DMS 273 (cell line): ENCODE results near the gene INPP4B.
"Not testable (repeated sequence)": the region's sequence is repeated elsewhere in the genome, so short reads cannot be mapped to it uniquely, and the experiment has no call there.

Experiments
- DNase-seq: peaks from one replicate; lab custom pipeline; 2025; ENCODE audit not compliant: unreplicated experiment; lab: John Stamatoyannopoulos, UW

INPP4B gene

GRCh38 chr4:142098900-142099545, 747.1 kb downstream of the INPP4B start:
- no peak for DNase-seq

GRCh38 chr4:142098380-142098779, 747.7 kb downstream of the INPP4B start:
- no peak for DNase-seq

DNA sequence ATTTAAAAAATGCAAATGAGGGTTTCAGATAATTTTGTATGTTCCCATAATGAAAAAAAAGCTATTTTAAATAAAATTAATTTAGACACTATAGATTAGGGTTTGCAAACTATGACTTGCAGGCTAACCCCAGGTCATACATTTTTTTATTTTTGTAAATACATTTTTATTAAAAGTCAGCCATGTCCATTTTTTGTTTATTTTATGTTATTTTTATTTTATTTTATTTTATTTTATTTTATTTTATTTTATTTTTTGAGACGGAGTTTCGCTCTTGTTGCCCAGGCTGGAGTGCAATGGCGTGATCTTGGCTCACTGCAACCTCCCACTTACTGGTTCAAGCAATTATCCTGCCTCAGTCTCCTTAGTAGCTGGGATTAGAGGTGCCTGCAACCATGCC, 749.1 kb downstream of the INPP4B start:
- DNase-seq = no peak

DNA sequence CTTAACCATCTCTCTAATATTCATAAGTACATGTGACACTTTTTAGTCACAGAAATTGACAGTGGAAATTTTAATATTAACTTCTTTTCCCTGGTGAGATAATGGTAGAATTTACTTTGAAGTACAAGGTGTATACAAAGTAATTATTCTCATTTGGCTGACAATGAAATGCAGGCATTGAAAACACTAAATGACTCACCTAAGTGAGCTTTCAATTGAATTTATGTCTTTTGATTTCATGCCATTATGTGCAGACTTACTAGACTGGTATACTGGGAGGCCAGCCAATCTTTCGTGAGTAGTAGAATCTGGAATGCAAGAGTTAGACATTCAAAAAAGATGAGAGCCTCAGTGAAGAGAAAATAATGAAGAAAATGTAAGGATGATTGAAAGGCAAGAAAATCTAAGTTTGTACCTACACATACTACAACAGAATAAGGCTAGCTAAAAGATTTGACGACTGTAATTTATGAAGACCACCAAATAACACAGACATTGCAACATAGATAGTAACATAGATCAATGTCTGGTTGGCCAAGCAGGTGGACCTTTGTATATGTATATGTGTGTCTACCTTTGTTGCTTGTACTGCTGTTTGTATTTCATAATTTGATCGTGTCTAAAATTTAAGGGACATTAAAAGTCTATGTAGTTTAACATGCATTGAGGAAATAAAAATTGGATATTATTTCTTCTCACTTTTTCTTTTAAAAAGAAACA, 750.1 kb downstream of the INPP4B start:
- no peak for DNase-seq

DNA sequence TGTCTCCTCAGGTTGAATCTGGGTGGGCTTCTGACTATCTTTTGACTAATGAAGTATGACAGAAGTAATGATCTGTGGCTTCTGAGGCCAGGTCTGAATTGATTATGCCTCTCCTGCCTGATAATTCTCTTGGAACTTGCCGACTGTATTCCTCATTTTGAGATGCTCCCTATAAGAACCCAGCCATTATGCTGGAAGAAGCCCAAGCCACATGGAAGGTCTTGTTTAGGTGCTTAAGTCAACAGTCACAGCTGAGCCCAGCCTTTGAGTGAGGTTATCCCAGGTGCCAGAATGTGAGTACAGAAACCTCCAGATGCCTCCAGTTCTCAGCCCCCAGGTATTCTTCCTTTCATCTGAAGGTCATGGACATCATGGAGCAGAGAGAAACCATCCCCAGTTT, 753.2 kb downstream of the INPP4B start:
- no peak for DNase-seq

DNA sequence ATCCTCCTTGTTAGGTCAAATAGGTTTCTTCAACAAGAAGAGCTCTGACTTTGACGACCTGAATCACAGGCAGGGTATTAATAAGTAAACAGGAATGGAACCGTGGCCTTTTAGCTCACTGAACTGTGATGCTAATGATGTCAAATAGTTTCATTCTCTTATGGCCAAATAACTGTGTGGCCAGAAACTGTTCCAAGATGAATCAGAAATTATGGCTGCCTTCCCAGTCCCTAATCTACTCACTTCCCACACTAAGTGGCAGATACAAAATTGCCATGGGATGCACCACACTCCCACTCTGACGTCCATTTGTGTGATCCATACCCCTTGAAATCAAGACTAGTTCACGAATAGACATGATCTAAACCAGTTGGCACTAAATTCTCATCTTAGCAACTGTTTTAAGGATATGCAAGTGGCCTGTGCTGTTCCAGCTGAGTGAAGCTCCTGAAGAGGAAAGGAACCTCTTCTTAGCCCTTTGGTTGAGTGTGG, 754.4 kb downstream of the INPP4B start:
- DNase-seq = no peak

DNA sequence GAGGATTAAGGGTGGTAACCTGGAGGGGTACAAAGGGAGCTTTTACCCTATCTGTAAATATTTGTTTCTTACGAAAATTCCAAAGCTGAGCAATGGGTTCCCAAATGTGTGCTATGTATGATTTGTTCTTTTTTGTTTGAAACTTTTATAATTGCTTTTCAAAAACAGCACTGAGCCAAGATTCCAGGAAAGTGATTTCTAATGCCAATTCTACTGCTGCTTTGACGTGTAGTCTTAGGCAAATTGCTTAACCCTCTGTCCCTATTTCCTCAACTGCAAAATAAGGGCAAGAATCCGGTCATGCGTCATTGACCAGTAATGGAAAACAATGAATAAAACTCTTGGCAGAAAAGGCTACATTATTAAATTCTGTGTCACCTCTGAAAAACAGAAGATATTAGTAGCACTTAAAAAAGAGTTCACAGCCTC, 755.0 kb downstream of the INPP4B start:
- no peak for DNase-seq

GRCh38 chr4:142088906-142089305, 757.2 kb downstream of the INPP4B start:
- no peak for DNase-seq

- DNase-seq = no peak
These were observed 760.4 kb downstream of the INPP4B start for GRCh38 chr4:142085513-142086292.

DNA sequence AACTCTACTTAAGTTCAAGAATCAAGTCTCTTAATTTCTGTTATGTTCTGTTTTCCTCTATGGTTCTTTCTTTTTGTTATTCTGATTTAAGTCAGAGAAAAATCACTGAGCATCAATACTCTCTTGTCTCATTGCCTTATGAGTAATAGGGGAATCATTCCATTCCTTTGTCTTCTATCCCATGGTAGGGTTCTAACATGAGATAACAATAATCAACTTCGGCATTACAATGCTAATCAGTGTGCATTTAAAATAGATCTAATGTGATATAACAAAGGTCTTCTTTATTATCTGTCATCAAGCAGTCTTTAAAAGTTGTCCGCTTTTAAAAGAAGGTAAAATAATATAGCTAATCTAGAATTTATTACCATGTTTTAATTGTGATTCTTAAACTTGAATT, 762.8 kb downstream of the INPP4B start:
- DNase-seq = no peak

DNA sequence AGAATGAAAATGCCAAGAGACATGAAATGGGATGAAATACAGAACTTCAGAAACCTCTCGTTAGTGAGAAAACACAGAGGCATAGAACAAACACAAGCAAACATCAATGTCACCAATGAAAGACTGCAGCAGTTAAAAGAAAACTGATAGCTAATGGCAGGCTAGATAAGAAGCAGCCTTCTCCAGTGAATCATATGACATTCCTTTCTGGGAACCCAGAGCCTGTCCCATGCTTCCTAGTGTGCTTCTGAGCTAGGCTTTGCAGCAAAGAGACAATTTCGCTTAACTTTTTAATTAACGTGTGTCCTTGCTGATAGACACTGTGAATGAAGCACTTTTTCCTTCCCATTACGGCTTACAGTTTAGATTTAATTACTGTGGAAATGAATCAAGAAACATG, 765.1 kb downstream of the INPP4B start:
- DNase-seq = no peak

DNA sequence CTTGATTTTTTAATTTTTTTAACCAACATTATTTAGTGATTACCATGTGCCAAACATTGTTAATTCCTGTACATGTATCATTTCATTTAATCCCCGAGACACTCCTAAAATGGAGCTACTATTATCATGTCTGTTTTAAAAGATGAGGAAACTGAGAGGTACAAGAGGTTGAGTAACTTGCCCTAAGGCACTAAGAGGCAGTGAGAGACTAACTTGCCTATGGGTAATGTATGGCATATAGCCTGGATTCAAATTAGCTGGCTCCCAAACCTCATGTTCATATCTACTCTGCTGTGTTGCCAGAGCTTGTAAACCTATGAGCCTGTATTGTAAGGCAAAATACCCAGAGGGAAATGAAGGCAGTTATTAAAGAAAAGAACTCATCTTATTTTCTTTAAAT, 766.1 kb downstream of the INPP4B start:
- no peak for DNase-seq

- DNase-seq = no peak
These were observed 769.1 kb downstream of the INPP4B start for GRCh38 chr4:142077048-142077447.

DNA sequence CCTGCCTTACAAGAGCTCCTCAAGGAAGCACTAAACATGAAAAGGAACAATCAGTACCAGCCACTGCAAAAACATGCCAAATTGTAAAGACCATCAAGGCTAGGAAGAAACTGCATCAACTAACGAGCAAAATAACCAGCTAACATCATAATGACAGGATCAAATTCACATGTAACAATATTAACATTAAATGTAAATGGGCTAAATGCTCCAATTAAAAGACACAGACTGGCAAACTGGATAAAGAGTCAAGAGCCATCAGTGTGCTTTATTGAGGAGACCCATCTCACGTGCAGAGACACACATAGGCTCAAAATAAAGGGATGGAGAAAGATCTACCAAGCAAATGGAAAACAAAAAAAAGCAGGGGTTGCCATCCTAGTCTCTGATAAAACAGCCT, 777.8 kb downstream of the INPP4B start:
- DNase-seq = not testable (repeated sequence)

DNA sequence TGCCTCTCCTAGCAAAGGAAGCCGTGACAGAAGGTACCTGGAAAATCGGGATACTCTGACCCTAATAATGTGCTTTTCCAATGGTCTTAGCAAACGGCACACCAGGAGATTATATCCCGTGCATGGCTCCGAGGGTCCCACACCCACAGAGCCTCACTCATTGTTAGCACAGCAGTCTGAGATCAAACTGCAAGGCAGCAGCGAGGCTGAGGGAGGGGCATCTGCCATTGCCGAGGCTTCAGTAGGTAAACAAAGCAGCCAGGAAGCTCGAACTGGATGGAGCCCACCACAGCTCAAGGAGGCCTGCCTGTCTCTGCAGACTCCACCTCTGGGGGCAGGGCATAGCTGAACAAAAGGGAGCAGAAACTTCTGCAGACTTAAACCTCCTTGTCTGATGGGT, 779.5 kb downstream of the INPP4B start:
- not testable (repeated sequence) for DNase-seq

- DNase-seq = no peak
These were observed 780.9 kb downstream of the INPP4B start for GRCh38 chr4:142065086-142065647.

DNA sequence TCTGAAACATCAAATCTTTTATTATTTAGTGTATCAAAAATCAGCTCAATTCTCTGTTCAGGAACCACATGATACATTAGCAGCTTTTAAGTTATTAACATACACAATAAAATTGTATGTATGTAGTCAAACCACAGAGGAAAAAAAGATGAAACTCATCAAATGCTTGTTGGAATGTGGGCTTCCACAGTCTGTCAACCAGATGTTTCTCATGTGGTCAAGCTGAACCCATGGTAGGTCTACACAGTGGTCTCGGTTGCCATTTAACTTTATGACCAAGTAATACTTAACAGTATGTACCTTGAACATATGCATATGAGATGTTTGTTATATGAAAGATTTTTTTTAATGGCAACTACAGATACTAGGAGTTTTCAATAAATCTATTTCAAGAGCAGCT, 781.9 kb downstream of the INPP4B start:
- no peak for DNase-seq

DNA sequence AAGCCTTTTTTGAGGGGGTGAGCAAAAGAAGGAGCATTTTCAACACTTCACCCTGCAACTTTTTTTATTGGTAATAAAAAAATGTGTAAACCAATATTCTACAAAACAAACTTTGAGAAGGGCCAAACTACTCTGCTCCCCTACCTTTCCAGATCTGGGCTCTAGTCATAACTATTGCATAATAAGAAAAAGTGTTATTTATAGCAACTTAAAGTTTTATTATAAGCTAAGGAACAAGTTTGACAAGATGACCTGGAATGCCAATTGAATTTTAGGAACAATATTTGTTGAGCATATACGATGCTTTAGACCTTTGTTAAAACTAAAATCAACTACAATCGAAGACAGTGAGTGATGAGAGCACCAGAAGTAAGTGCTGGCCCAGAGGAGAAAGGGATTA, 800.1 kb downstream of the INPP4B start:
- no peak for DNase-seq

DNA sequence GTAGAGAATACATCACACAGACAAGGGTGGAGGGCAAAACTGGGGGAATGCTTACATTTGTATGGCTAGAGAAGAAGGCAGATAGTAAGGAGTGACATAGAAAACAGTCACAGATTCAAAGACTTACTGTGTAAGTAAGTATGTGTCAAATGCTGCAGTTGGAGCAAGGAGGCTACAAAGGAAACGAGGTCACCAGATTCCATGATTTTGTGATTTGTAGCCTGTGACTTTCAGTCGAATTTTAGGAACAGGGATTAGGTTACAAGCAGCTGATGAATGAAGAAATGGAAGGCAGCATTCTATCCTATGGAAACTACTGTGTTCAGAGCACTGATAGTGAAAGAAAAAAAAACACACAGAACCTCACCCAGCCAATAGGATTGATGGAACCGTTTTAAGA, 801.8 kb downstream of the INPP4B start:
- no peak for DNase-seq

DNA sequence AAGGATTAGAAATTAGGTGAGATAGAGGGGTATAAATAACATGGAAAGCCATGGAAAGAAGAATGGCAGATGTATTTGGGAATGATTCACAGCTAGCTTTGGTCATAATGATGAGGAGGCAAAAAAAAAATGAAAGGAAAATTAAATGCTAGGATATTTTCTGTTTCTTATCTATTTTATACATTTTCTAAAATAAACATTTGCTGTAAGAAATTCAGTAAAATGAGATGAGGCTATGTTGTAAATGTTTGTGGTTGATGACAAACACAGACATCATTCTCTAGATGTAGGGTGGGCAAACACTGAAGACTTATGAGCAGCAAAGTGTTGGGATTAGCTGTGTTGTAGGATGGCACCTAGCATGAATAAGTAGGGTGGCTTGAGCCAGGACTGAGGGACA, 802.6 kb downstream of the INPP4B start:
- no peak for DNase-seq

GRCh38 chr4:142041788-142042187, 804.3 kb downstream of the INPP4B start:
- DNase-seq = no peak

DNA sequence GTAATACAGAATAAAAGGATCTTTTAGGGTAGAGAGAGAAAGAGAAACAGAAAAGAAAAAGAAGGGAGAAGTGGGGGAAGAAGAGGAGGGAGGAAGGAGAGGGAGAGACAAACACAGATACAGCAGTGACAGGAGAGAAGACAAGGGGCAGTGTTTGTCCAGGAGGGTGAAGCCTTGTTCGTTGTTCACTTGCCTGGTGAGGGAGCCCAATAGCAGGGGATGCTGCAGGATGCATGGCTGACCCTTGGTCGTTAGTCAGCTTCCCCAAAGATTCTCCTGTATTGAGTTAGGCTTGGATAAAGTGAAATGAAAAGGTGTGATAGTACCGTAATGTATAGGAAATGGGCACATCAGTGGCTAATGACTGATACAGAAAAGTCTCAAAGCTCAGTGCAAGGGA, 806.1 kb downstream of the INPP4B start:
- DNase-seq = no peak
